ENCODE measurements around the gene KCTD4.

The KCTD4 gene

DNA sequence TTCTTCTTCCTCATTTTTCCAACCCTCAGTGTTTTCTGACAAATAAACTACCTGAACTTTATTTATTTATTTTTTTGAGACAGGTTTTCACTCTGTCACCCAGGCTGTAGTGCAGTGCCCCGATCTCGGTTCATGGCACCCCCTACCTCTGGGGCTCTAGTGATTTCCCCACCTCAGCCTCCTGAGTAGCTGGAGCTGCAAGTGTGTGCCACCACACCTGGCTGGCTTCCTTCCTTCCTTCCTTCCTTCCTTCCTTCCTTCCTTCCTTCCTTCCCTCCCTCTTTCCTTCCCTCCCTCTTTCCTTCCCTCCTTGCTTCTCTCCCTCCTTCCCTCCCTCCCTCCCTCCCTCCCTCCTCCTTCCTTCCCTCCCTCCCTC, 32.3 kb downstream of the KCTD4 start:
- no peak for DNase-seq

- no peak for DNase-seq
Measured at GRCh38 chr13:45167611-45168554, 33.0 kb downstream of the KCTD4 start.

DNA sequence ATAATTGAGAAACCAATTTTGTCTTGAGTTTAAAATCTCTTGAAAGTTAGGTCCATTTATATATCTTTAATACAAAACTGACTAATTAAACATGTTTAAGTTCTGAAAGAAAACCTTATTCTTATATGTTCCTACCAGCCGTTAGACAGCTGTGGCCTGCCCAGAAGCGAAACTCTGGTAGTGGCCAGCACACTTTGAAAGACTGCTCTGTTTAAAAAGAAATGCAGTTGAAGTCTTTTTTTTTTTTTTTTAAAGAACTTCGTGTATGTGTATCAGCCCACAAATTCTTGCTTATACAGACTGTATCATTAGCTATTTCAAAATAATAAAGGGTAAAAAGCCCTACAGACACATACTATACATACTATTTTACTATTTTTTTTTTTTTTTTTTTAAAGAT, 34.0 kb downstream of the KCTD4 start:
- no peak for DNase-seq

- DNase-seq = no peak
Measured at GRCh38 chr13:45162821-45163220, 38.0 kb downstream of the KCTD4 start.

GRCh38 chr13:45162194-45162593, 38.7 kb downstream of the KCTD4 start:
- DNase-seq = no peak

- DNase-seq = no peak
Measured at GRCh38 chr13:45156565-45157361, 44.1 kb downstream of the KCTD4 start.

- no peak for DNase-seq
Measured at GRCh38 chr13:45149964-45150363, 50.9 kb downstream of the KCTD4 start.

GRCh38 chr13:45143346-45143751, 57.5 kb downstream of the KCTD4 start:
- no peak for DNase-seq

All from CD4-positive, alpha-beta T cell treated with Interleukin-17A for 4 hours (primary cell).